H1 (cell line): ENCODE results near the gene TNS4. TPM values are rescaled to one million over a fixed set of nuclear protein-coding genes. Genes with fewer than 3 reads are reported as not detected.

Experiments
- BRCA1 ChIP-seq: IDR thresholded peaks from 2 replicates; pipeline ENCODE4 v1.6.1; 2012; ENCODE audit warnings: low read depth, low read length, improper control_type of control experiment
- CBX5 ChIP-seq: fragments of 300-800, 300-1000 bp; sonication (generic); IDR thresholded peaks from 2 replicates; pipeline ENCODE4 v1.7.1; 2016; ENCODE audit warnings: antibody characterized with exemption, low read length, low read depth
- CTBP2 ChIP-seq: IDR thresholded peaks from 2 replicates; pipeline ENCODE4 v1.7.0; 2011; ENCODE audit warnings: borderline replicate concordance, mild to moderate bottlenecking, moderate library complexity, mixed read lengths, low read length; ENCODE audit not compliant: insufficient read depth, insufficient read length
- GABPA ChIP-seq: IDR thresholded peaks from 2 replicates; pipeline ENCODE4 v1.6.1; 2011; ENCODE audit warnings: mild to moderate bottlenecking, low read length, moderate library complexity, borderline replicate concordance; ENCODE audit not compliant: insufficient read depth
- KDM4A ChIP-seq: IDR thresholded peaks from one replicate; pipeline ENCODE4 v1.7.1; 2012; ENCODE audit warnings: low read depth, mild to moderate bottlenecking, moderate library complexity, low read length, inconsistent platforms; ENCODE audit not compliant: severe bottlenecking
- NANOG ChIP-seq: IDR thresholded peaks from 2 replicates; pipeline ENCODE4 v1.6.1; 2011; ENCODE audit warnings: low read length, low read depth, mild to moderate bottlenecking, inconsistent platforms; ENCODE audit not compliant: insufficient read depth, poor library complexity, severe bottlenecking
- TAF7 ChIP-seq: optimal IDR thresholded peaks from 2 replicates; pipeline ENCODE3; 2011; ENCODE audit warnings: low read depth, mild to moderate bottlenecking, inconsistent platforms, low read length, moderate library complexity, borderline replicate concordance
- TBP ChIP-seq: IDR thresholded peaks from 2 replicates; pipeline ENCODE4 v1.6.1; 2011; ENCODE audit warnings: low read depth, low read length, improper control_type of control experiment
- TCF12 ChIP-seq: IDR thresholded peaks from 2 replicates; pipeline ENCODE4 v1.6.1; 2011; ENCODE audit warnings: low read depth, mild to moderate bottlenecking, low read length
- polyA plus RNA-seq, 7 experiments: library from polyadenylated mRNA; depleted of rRNA in 3 of 7; stranded (reverse) in 5 of 7; unstranded in 2 of 7; fragments of >200 nt in 5 of 7; fragments of 200-250 nt in 2 of 7; gene quantifications; 1 replicate in 5 of 7; 2 replicates in 1 of 7; 4 replicates in 1 of 7; pipeline versions ENCODE4 v1.2.1 to v1.2.3, GENCODE V29; 2011 to 2013; ENCODE audit warnings: missing spikeins in 2 of 7, mixed read lengths in 2 of 7
- total RNA-seq: library from RNA; stranded (reverse); fragmentation: NEBNext Ultra II Directional; extraction: Animal tissue kit (Norgen Biotek cat#: 25700); gene quantifications from 2 replicates; pipeline ENCODE4 v1.2.1, GENCODE V29; 2021
- TF ChIP-seq, protein P1 (sequence below): fragments of 300-600 bp; sonication (generic); IDR thresholded peaks from 2 replicates; pipeline ENCODE4 v1.7.1; 2012; ENCODE audit warnings: low read length, moderate library complexity, mild to moderate bottlenecking, inconsistent platforms; ENCODE audit not compliant: insufficient replicate concordance
- TF ChIP-seq, protein P2 (sequence below): IDR thresholded peaks from 2 replicates; pipeline ENCODE4 v1.6.1; 2012; ENCODE audit warnings: inconsistent platforms

The TNS4 gene
- total and polyA plus RNA-seq, 2 of the 8 experiments (the other 6 are each of a cell fraction or from before 2014, with no cell fraction given), result 0.20 to 0.21 TPM

- TF ChIP-seq, protein P1, sequence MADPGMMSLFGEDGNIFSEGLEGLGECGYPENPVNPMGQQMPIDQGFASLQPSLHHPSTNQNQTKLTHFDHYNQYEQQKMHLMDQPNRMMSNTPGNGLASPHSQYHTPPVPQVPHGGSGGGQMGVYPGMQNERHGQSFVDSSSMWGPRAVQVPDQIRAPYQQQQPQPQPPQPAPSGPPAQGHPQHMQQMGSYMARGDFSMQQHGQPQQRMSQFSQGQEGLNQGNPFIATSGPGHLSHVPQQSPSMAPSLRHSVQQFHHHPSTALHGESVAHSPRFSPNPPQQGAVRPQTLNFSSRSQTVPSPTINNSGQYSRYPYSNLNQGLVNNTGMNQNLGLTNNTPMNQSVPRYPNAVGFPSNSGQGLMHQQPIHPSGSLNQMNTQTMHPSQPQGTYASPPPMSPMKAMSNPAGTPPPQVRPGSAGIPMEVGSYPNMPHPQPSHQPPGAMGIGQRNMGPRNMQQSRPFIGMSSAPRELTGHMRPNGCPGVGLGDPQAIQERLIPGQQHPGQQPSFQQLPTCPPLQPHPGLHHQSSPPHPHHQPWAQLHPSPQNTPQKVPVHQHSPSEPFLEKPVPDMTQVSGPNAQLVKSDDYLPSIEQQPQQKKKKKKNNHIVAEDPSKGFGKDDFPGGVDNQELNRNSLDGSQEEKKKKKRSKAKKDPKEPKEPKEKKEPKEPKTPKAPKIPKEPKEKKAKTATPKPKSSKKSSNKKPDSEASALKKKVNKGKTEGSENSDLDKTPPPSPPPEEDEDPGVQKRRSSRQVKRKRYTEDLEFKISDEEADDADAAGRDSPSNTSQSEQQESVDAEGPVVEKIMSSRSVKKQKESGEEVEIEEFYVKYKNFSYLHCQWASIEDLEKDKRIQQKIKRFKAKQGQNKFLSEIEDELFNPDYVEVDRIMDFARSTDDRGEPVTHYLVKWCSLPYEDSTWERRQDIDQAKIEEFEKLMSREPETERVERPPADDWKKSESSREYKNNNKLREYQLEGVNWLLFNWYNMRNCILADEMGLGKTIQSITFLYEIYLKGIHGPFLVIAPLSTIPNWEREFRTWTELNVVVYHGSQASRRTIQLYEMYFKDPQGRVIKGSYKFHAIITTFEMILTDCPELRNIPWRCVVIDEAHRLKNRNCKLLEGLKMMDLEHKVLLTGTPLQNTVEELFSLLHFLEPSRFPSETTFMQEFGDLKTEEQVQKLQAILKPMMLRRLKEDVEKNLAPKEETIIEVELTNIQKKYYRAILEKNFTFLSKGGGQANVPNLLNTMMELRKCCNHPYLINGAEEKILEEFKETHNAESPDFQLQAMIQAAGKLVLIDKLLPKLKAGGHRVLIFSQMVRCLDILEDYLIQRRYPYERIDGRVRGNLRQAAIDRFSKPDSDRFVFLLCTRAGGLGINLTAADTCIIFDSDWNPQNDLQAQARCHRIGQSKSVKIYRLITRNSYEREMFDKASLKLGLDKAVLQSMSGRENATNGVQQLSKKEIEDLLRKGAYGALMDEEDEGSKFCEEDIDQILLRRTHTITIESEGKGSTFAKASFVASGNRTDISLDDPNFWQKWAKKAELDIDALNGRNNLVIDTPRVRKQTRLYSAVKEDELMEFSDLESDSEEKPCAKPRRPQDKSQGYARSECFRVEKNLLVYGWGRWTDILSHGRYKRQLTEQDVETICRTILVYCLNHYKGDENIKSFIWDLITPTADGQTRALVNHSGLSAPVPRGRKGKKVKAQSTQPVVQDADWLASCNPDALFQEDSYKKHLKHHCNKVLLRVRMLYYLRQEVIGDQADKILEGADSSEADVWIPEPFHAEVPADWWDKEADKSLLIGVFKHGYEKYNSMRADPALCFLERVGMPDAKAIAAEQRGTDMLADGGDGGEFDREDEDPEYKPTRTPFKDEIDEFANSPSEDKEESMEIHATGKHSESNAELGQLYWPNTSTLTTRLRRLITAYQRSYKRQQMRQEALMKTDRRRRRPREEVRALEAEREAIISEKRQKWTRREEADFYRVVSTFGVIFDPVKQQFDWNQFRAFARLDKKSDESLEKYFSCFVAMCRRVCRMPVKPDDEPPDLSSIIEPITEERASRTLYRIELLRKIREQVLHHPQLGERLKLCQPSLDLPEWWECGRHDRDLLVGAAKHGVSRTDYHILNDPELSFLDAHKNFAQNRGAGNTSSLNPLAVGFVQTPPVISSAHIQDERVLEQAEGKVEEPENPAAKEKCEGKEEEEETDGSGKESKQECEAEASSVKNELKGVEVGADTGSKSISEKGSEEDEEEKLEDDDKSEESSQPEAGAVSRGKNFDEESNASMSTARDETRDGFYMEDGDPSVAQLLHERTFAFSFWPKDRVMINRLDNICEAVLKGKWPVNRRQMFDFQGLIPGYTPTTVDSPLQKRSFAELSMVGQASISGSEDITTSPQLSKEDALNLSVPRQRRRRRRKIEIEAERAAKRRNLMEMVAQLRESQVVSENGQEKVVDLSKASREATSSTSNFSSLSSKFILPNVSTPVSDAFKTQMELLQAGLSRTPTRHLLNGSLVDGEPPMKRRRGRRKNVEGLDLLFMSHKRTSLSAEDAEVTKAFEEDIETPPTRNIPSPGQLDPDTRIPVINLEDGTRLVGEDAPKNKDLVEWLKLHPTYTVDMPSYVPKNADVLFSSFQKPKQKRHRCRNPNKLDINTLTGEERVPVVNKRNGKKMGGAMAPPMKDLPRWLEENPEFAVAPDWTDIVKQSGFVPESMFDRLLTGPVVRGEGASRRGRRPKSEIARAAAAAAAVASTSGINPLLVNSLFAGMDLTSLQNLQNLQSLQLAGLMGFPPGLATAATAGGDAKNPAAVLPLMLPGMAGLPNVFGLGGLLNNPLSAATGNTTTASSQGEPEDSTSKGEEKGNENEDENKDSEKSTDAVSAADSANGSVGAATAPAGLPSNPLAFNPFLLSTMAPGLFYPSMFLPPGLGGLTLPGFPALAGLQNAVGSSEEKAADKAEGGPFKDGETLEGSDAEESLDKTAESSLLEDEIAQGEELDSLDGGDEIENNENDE, result no peak
- TF ChIP-seq NANOG (no peak), BRCA1 (no peak), TBP (no peak), CBX5 (no peak), CTBP2 (no peak), KDM4A (no peak), TAF7 (no peak), TCF12 (no peak), GABPA (no peak)
- TF ChIP-seq, protein P2, sequence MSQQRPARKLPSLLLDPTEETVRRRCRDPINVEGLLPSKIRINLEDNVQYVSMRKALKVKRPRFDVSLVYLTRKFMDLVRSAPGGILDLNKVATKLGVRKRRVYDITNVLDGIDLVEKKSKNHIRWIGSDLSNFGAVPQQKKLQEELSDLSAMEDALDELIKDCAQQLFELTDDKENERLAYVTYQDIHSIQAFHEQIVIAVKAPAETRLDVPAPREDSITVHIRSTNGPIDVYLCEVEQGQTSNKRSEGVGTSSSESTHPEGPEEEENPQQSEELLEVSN, result no peak
- TF ChIP-seq, all 59 proteins: peak for 0
These were observed 44.1 kb downstream of the TNS4 start (continued) for GRCh38 chr17:40457369-40457768.
